ENCODE measurements around the gene CTNNA1.
A peak's percentile ranks its signal among the peaks of the same experiment; 100 is the strongest.
"Not testable (repeated sequence)": the region's sequence is repeated elsewhere in the genome, so short reads cannot be mapped to it uniquely, and the experiment has no call there.

CTNNA1 gene

DNA sequence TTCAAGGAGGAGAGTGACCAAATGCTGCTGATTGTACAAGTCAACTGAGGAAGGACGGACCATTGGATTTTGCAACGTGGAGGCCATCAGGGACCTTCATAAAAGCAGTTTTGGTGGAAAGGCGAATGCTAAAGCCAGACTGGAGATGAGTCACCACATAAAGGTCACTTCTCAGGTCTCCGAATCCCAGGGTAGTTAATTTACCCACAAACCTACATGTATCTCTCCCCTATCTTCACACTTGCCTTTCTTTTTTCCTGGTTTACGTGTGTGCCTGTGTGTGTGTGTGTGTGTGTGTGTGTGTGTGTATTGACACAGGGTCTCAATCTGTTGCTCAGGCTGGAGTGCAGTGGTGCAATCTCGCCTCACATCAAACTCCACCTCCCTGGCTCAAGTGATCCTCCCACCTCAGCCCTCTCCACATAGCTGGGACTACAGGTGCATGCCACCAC, 4.6 kb upstream of the CTNNA1 start:
- Mint-ChIP-seq H3K4me3 (peak overlapping the region in 2 of 3 experiments; percentile 35 to 63), H3K27me3 (ENCODE audit: low read depth) (no peaks in the 10 kb centered on the region), H3K4me1 (peaks cover 6% of the 10 kb centered on the region), H3K27ac (no peak overlapping the region), H3K36me3 (ENCODE audit: low read depth) (no peaks in the 10 kb centered on the region), H3K9me3 (no peaks in the 10 kb centered on the region)
- TF ChIP-seq, protein P1, sequence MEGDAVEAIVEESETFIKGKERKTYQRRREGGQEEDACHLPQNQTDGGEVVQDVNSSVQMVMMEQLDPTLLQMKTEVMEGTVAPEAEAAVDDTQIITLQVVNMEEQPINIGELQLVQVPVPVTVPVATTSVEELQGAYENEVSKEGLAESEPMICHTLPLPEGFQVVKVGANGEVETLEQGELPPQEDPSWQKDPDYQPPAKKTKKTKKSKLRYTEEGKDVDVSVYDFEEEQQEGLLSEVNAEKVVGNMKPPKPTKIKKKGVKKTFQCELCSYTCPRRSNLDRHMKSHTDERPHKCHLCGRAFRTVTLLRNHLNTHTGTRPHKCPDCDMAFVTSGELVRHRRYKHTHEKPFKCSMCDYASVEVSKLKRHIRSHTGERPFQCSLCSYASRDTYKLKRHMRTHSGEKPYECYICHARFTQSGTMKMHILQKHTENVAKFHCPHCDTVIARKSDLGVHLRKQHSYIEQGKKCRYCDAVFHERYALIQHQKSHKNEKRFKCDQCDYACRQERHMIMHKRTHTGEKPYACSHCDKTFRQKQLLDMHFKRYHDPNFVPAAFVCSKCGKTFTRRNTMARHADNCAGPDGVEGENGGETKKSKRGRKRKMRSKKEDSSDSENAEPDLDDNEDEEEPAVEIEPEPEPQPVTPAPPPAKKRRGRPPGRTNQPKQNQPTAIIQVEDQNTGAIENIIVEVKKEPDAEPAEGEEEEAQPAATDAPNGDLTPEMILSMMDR (IDR thresholded peaks at IDR 0.05; ENCODE audit: unreplicated experiment in 3 of 3) = no peak

DNA sequence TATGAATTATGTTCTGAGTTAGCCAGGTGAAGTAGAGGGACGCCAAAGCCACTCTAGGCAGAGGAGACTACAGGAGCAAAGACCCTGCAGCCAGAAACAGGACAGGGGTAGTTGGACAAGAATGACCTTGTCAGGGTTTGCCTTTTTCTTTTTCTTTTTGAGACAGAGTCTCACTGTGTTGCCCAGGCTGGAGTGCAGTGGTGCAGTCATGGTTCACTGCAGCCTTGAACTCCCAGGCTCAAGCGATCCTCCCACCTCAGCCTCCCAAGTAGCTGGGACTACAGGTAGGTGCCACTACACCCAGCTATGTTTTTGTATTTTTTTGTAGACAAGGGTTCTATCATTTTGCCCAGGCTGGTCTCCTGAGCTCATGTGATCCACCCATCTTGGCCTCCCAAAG, 1.9 kb upstream of the CTNNA1 start:
- H3K4me1 Mint-ChIP-seq = peaks cover 23% of the 10 kb centered on the region
- not testable (repeated sequence) for H3K27me3 Mint-ChIP-seq (ENCODE audit: low read depth); H3K9me3 Mint-ChIP-seq
- peak overlapping the region in 1 of 3 experiments; percentile 93 for H3K27ac Mint-ChIP-seq
- peaks cover 19% of the 10 kb centered on the region for H3K36me3 Mint-ChIP-seq (ENCODE audit: low read depth)
- peak overlapping the region in 2 of 3 experiments; percentile 63 to 89 for H3K4me3 Mint-ChIP-seq

DNA sequence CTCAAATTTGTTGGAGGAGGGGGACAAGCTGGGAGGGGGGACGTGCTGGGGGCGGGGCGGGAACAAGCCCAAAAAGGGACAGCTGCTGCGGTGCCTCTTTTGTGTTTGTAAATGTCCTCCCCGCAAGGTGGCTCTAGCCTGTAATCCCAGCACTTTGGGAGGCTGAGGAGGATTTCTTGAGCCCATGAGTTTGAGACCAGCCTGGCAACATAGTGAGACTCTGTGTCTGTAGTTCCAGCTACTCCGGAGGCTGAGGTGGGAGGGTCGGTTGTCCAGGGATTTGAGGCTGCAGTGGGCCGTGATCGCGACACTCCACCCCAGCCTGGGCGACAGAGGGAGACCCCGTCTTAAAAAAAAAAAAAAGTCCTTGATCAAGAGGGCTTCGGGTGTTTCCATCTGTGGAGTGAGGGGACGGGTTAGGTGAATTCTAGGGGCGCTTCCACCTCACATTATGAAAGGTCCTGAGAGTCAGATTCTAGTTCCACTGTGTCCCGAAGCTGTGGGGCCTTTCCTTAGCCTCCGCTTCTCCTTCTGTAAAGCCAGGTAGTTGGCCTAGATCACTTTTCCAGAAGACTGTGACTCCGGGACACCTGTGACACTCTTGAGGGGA, 779 bp upstream of the CTNNA1 start:
- Mint-ChIP-seq H3K36me3 (ENCODE audit: low read depth) (peaks cover 30% of the 10 kb centered on the region), H3K27ac (peak overlapping the region; percentile 93 to 98 (median 98)), H3K27me3 (ENCODE audit: low read depth) (no peaks in the 10 kb centered on the region), H3K4me3 (peak overlapping the region; percentile 89 to 96 (median 92)), H3K9me3 (peaks cover 17% of the 10 kb centered on the region), H3K4me1 (peaks cover 34% of the 10 kb centered on the region)
- TF ChIP-seq, protein P1 (IDR thresholded peaks at IDR 0.05; ENCODE audit: unreplicated experiment in 3 of 3) = no peak

DNA sequence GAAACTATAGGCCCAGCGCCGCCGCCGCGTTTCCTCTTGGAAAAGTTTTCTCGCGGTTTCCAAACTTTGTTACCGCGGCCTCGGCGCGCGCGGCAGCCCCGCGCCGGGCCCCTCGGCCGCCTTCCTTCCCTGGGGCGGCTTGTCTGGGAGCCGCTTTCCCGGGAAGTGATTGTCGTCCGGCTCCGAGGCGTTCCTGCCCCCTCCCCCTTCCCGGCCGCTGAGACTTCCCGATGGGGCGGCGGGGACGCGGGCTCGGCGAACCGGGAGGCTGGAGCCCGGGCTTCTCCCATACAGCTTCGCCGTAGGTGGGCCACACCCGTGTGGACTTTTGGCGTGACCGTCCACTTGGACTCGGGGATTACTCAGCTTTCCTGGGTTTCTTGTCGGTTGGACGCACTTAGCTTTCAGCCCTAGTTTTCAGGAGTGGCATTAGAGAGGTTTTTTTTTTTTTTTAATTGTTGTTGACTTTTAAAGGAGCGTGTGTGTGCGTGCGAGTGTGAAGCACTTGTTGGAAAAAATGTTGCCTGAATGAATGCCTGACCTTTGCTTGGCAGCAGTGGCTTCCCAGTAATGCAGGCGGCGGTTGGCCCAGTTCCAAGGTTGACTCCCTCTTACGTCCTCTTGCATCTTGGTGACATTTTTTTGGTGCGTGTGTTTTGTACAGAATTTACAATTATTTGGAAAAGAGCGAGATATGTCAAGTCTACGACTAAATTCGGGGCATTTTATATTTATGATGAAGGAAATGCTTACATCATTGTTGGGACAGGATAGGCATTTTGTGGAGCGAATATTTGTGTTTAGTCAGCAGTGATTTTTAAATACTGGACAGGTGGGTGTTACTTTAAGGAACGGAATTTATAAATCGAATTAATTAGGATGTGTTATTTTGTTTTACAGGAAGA, 821 bp downstream of the CTNNA1 start:
- Mint-ChIP-seq H3K27ac (peak overlapping the region; percentile 73 to 89 (median 89)), H3K9me3 (peaks cover 25% of the 10 kb centered on the region), H3K36me3 (ENCODE audit: low read depth) (peaks cover 44% of the 10 kb centered on the region), H3K4me1 (peaks cover 36% of the 10 kb centered on the region), H3K4me3 (peak overlapping the region; percentile 88 to 92 (median 91)), H3K27me3 (ENCODE audit: low read depth) (no peaks in the 10 kb centered on the region)
- TF ChIP-seq, protein P1 (IDR thresholded peaks at IDR 0.05; ENCODE audit: unreplicated experiment in 3 of 3) = no peak

DNA sequence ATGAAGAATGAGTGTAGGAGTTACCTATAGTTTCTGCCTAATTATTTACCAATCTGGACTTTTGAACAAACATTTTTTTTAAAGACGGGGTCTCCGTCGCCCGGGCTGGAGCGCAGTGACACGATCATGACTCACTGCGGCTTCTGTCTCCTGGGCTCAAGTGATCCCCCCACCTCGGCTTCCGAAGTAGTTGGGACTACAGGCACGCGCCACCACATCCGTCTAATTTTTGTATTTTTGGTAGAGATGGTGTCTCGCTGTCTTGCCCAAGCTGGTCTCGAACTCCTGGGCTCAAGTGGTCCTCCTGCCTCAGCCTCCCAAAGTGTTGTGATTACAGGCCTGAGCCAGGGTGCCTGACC, 1.5 kb downstream of the CTNNA1 start:
- H3K4me3 Mint-ChIP-seq = peak overlapping the region; percentile 88 to 92 (median 91)
- H3K9me3 Mint-ChIP-seq = peaks cover 25% of the 10 kb centered on the region
- H3K27ac Mint-ChIP-seq = peak overlapping the region; percentile 73 to 89 (median 89)
- TF ChIP-seq, protein P1 (IDR thresholded peaks at IDR 0.05; ENCODE audit: unreplicated experiment in 3 of 3) = no peak
- H3K27me3 Mint-ChIP-seq (ENCODE audit: low read depth) = no peaks in the 10 kb centered on the region
- H3K36me3 Mint-ChIP-seq (ENCODE audit: low read depth) = peaks cover 50% of the 10 kb centered on the region
- H3K4me1 Mint-ChIP-seq = peaks cover 36% of the 10 kb centered on the region

DNA sequence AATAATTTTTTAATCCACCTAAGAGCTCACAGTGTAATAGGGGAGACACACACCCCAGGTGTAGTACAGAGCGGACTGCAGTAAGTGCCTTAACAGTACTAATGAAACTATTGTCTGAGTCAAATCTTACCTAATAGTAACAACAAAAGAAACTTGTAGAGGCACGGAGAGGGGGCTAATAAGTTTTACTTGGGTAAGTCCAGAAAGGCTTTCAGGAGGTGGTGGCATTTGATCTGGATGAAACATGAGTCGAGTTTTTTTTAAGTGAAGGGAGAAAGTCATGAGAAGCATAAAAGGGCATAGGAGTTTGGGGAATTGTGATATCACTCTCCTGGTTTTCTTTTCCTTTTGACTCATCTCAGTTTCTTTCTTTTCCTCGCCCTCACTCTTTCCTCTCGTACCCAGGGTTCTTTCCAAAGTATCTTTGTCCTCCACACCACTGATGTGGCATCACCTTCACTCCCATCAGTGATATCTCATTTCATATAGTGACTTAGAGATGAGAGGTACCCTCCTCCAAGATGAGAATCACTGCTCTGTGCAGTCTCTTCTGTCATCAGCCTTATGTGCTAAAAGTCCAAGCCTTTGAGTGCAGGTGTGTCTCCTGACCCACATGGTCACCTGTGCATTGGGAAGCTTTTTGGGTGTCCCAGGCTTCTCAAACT, 2.0 kb downstream of the CTNNA1 start:
- H3K27ac Mint-ChIP-seq = peak overlapping the region; percentile 73 to 90 (median 89)
- TF ChIP-seq, protein P1 (IDR thresholded peaks at IDR 0.05; ENCODE audit: unreplicated experiment in 3 of 3) = no peak
- peaks cover 25% of the 10 kb centered on the region for H3K9me3 Mint-ChIP-seq
- H3K4me3 Mint-ChIP-seq = peak overlapping the region; percentile 88 to 92 (median 91)
- H3K4me1 Mint-ChIP-seq = peaks cover 36% of the 10 kb centered on the region
- H3K27me3 Mint-ChIP-seq (ENCODE audit: low read depth) = no peaks in the 10 kb centered on the region
- peaks cover 52% of the 10 kb centered on the region for H3K36me3 Mint-ChIP-seq (ENCODE audit: low read depth)
